ENCODE results near the gene HNRNPA1L2. TPM values are rescaled to one million over a fixed set of nuclear protein-coding genes. Genes with fewer than 3 reads are reported as not detected.

The HNRNPA1L2 gene
- polyA plus RNA-seq, 1 of the 3 experiments (the other 2 are of a cell fraction), result 4.5 TPM

GRCh38 chr13:52652196-52652979 is 10.2 kb downstream of the HNRNPA1L2 start, which contains the start of gene SUGT1 (continued):
- TF ChIP-seq SIN3A (IDR thresholded peaks at IDR 0.05; ENCODE audit: borderline replicate concordance, low read depth, low read length) (peak; percentile 92; the same call in 1 of the 2 replicates), RFX5 (IDR thresholded peaks at IDR 0.05; ENCODE audit: low read length) (peak; percentile 60; the same call in 1 of the 2 replicates), RAD21 (IDR thresholded peaks at IDR 0.05; ENCODE audit: low read length) (no peak), NFIC (IDR thresholded peaks at IDR 0.05; ENCODE audit: borderline replicate concordance) (no peak), GABPA (IDR thresholded peaks at IDR 0.05; ENCODE audit: low read depth) (peak; percentile 77), TEAD4 (IDR thresholded peaks at IDR 0.05; ENCODE audit: borderline replicate concordance, insufficient read depth) (0 out of 2 replicates have a peak, but pooled peaks have one; percentile 43), GATA2 (CRISPR knock-in tag; IDR thresholded peaks at IDR 0.05) (peak; percentile 10; the same call in 1 of the 2 replicates), MXI1 (IDR thresholded peaks at IDR 0.05; ENCODE audit: low read depth, low read length) (peak; percentile 83; the same call in 1 of the 2 replicates), FOXJ3 (CRISPR knock-in tag; IDR thresholded peaks at IDR 0.05) (peak; percentile 73), IRF3 (IDR thresholded peaks at IDR 0.05; ENCODE audit: low read depth, low read length) (no peak), MEF2A (IDR thresholded peaks at IDR 0.05; ENCODE audit: borderline replicate concordance, low read depth) (no peak), ELF1 (IDR thresholded peaks at IDR 0.05) (peak; percentile 96), POLR2AphosphoS5 (IDR thresholded peaks at IDR 0.05; ENCODE audit: low read depth, low read length) (peak; percentile 92), RXRA (IDR thresholded peaks at IDR 0.05; ENCODE audit: borderline replicate concordance, low read depth) (no peak)
- TF ChIP-seq, protein P1, sequence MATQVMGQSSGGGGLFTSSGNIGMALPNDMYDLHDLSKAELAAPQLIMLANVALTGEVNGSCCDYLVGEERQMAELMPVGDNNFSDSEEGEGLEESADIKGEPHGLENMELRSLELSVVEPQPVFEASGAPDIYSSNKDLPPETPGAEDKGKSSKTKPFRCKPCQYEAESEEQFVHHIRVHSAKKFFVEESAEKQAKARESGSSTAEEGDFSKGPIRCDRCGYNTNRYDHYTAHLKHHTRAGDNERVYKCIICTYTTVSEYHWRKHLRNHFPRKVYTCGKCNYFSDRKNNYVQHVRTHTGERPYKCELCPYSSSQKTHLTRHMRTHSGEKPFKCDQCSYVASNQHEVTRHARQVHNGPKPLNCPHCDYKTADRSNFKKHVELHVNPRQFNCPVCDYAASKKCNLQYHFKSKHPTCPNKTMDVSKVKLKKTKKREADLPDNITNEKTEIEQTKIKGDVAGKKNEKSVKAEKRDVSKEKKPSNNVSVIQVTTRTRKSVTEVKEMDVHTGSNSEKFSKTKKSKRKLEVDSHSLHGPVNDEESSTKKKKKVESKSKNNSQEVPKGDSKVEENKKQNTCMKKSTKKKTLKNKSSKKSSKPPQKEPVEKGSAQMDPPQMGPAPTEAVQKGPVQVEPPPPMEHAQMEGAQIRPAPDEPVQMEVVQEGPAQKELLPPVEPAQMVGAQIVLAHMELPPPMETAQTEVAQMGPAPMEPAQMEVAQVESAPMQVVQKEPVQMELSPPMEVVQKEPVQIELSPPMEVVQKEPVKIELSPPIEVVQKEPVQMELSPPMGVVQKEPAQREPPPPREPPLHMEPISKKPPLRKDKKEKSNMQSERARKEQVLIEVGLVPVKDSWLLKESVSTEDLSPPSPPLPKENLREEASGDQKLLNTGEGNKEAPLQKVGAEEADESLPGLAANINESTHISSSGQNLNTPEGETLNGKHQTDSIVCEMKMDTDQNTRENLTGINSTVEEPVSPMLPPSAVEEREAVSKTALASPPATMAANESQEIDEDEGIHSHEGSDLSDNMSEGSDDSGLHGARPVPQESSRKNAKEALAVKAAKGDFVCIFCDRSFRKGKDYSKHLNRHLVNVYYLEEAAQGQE (IDR thresholded peaks at IDR 0.05; ENCODE audit: low read depth, low read length), result peak; percentile 68
- TF ChIP-seq, protein P2, sequence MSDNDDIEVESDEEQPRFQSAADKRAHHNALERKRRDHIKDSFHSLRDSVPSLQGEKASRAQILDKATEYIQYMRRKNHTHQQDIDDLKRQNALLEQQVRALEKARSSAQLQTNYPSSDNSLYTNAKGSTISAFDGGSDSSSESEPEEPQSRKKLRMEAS (IDR thresholded peaks at IDR 0.05; ENCODE audit: low read depth), result peak; percentile 84
